Stimulated activated naive CD8-positive, alpha-beta T cell treated with anti-CD3 and anti-CD28 coated beads, Interleukin-15, amount 100 ng/mL, for 72 hours (primary cell): ENCODE results near the gene NEAT1.
A peak's percentile ranks its signal among the peaks of the same experiment; 100 is the strongest.

Experiments
- ATAC-seq: fragments of 150-1000 bp; cut with Tn5 transposase; 2 replicates; pipeline ENCODE4 v1.10.0; 2021; ENCODE audit warnings: mild to moderate bottlenecking, moderate library complexity
- DNase-seq, 2 donors: peaks; one replicate each; pipeline ENCODE4 v3.0.0; 2021 to 2022
- H3K27ac Mint-ChIP-seq, 2 donors: one replicate each; pipeline ENCODE4 v1.8.0; 2022; ENCODE audit warnings: mild to moderate bottlenecking in 2 of 2, mixed read lengths in 2 of 2, moderate library complexity in 2 of 2
- H3K27me3 Mint-ChIP-seq: one replicate; pipeline ENCODE4 v1.8.0; 2022; ENCODE audit warnings: mixed read lengths
- H3K4me1 Mint-ChIP-seq: one replicate; pipeline ENCODE4 v1.8.0; 2022; ENCODE audit warnings: mild to moderate bottlenecking, mixed read lengths
- H3K4me3 Mint-ChIP-seq, 2 donors: one replicate each; pipeline ENCODE4 v1.8.0; 2022; ENCODE audit warnings: mild to moderate bottlenecking in 2 of 2, mixed read lengths in 2 of 2, moderate library complexity in 1 of 2
- H3K9me3 Mint-ChIP-seq, 2 donors: one replicate each; pipeline ENCODE4 v1.8.0; 2022; ENCODE audit warnings: mixed read lengths in 2 of 2

The NEAT1 gene

DNA sequence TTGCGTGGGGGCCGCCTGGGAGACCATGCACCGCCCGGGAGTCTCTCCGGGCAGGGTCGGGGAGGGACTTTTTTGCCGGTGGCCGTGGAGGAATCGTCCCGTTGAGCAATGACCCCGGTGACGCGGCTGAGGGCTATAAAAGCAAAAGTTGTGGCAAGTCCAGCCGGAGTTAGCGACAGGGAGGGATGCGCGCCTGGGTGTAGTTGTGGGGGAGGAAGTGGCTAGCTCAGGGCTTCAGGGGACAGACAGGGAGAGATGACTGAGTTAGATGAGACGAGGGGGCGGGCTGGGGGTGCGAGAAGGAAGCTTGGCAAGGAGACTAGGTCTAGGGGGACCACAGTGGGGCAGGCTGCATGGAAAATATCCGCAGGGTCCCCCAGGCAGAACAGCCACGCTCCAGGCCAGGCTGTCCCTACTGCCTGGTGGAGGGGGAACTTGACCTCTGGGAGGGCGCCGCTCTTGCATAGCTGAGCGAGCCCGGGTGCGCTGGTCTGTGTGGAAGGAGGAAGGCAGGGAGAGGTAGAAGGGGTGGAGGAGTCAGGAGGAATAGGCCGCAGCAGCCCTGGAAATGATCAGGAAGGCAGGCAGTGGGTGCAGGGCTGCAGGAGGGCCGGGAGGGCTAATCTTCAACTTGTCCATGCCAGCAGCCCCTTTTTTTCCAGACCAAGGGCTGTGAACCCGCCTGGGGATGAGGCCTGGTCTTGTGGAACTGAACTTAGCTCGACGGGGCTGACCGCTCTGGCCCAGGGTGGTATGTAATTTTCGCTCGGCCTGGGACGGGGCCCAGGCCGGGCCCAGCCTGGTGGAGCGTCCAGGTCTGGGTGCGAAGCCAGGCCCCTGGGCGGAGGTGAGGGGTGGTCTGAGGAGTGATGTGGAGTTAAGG is at the start of gene NEAT1:
Gene NEAT1, plus strand, starts transcription at position 166 of the 883 bp plus-strand sequence.
- Mint-ChIP-seq H3K4me1 (peaks cover 77% of the 10 kb centered on the region), H3K9me3 (peaks cover 0 to 10% of the 10 kb centered on the region in 2 donors), H3K27me3 (peaks cover 7% of the 10 kb centered on the region), H3K4me3 (peak within 1 kb of the TSS; percentile 90 to 97), H3K27ac (peak within 1 kb of the TSS; percentile 99 to 100)
- ATAC-seq = peak; percentile 4
- DNase-seq = peak; percentile 97 to 98

DNA sequence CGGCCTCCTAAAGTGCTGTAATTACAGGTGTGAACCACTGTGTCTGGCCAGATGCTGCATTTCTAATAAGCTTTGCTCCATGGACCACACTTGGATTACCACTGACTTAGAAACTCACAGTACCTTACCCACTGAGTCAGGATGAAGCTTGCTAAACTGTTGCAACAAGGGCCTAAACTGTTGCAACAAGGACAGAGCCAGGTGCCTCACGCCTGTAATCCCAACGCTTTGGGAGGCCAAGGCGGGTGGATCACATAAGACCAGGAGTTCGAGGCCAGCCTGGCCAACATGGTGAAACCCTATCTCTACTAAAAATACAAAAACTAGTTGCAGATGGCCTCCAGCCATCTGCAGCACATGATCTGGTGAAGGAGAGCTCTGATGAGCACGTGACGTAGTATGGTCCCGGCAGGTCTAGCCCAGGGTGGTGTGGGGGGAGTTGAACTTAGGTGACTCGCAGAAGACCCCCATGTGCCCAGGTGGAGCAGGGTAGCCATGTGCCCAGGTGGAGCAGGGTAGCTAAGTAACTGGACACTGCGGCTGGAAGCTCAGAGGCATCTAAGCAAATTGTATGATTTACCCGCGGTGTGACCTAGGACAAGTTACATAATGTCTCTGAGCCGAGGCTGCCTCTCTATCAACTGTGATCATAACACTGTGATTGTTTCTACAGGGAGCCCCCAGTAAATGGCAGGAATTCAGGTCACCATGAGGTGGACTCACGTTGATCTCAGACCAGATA is 48.6 kb upstream of the NEAT1 start:
- DNase-seq (no peak), ATAC-seq (no peak)
- no peaks in the 10 kb centered on the region for H3K27me3 Mint-ChIP-seq
- H3K9me3 Mint-ChIP-seq = no peaks in the 10 kb centered on the region
- no peak overlapping the region for H3K4me3 Mint-ChIP-seq
- H3K4me1 Mint-ChIP-seq = peaks cover 10% of the 10 kb centered on the region
- peak overlapping the region in 1 of 2 donors; percentile 86 for H3K27ac Mint-ChIP-seq

DNA sequence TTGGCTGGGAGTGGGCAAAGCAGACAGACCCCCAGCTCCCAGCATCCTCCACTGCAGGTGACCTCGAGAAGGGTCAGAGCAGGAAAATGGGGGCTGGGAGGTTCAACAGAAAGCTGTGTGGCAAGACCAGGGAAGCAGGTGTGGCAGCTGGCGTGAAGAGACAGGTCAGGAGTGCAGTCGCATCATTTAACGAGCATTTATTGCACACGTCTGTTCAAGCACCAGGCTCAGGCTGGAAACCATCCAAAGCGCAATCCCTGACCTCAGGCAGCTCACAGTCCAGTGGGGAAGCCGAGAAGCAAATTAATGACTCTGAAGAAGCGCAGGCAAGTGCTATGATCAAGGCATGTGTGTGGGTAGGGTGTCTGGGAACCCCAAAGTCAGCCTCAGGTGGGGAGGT is 47.6 kb upstream of the NEAT1 start:
- DNase-seq = no peak
- no peak overlapping the region for H3K27ac Mint-ChIP-seq
- H3K27me3 Mint-ChIP-seq = no peaks in the 10 kb centered on the region
- ATAC-seq = no peak
- peaks cover 12% of the 10 kb centered on the region for H3K4me1 Mint-ChIP-seq
- no peaks in the 10 kb centered on the region for H3K9me3 Mint-ChIP-seq
- no peak overlapping the region for H3K4me3 Mint-ChIP-seq

DNA sequence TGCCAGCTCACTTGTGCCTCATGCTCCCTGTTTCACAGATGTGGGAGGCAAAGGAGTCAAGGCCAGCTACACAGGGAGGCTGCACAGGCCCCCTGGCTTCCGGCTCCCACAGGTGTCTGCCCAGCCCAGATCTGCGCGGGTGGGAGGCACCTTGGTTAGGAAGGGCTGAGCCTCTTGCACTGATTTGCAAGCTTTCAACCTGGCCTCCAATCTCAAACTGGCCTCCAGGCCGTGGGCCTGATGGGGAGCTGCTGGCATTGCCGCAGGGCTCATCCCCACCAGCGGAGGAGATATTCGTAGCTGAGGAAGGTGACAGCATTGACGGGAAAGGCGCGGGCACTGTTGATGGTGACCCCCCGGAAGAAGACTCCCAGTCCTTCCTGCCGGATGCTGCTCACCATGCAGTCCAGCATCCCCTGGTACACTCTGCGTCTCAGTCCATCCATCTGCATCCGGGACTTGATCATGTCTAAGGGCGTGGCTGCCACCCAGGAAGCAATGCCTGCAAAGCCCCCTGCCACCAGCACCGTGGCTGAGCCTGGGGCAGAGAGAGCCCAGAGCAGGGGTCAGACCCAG is 46.4 kb upstream of the NEAT1 start:
- no peak overlapping the region for H3K4me3 Mint-ChIP-seq
- H3K27me3 Mint-ChIP-seq = no peaks in the 10 kb centered on the region
- no peak for DNase-seq
- no peak for ATAC-seq
- peak overlapping the region in 1 of 2 donors; percentile 59 for H3K27ac Mint-ChIP-seq
- no peaks in the 10 kb centered on the region for H3K9me3 Mint-ChIP-seq
- H3K4me1 Mint-ChIP-seq = peaks cover 24% of the 10 kb centered on the region

DNA sequence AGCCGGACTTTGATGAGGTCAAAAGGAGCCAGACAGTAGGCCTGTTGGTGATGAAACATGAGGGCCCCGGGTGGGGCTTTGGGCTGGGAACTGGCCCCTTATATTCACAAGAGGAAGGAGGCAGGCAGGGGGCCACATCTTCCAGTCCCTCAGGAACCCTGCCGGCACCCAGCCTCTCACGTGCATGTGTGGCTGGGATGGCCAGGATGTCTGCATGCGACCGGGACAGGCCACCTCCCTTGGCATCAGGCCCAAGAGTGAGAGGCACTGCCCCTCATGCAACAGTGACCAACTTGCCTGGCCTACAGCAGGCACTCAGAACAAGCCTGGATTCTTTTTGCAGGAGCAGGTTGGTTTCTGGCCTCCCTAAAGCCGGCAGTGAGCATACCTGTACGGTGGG is 45.6 kb upstream of the NEAT1 start:
- no peaks in the 10 kb centered on the region for H3K9me3 Mint-ChIP-seq
- peaks cover 32% of the 10 kb centered on the region for H3K4me1 Mint-ChIP-seq
- no peaks in the 10 kb centered on the region for H3K27me3 Mint-ChIP-seq
- H3K27ac Mint-ChIP-seq = peak overlapping the region in 1 of 2 donors; percentile 38
- no peak for ATAC-seq
- no peak for DNase-seq
- H3K4me3 Mint-ChIP-seq = no peak overlapping the region

DNA sequence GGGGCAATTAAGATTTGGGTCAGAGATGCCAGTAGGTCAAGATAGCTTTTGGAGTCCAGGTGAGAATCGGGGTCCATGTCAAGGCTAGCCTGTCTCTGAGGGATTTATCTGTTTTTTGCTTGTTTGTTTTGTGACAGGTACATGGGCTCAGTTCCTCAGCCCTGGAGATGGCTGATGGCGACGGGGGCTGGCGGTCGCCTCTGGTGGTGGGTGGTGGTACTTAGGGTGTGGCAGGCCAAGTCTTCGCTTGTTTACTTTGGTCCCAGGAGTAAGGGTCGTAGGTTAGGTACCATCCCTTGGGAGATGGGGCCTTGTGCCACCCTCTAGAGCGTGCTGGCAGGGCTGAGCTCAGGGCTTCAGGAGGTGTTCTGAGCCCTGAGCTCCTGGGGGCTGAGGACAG is 44.8 kb upstream of the NEAT1 start:
- Mint-ChIP-seq H3K27me3 (no peaks in the 10 kb centered on the region), H3K4me3 (no peak overlapping the region), H3K27ac (peak overlapping the region in 1 of 2 donors; percentile 38), H3K4me1 (peaks cover 38% of the 10 kb centered on the region), H3K9me3 (no peaks in the 10 kb centered on the region)
- ATAC-seq = no peak
- DNase-seq = no peak

DNA sequence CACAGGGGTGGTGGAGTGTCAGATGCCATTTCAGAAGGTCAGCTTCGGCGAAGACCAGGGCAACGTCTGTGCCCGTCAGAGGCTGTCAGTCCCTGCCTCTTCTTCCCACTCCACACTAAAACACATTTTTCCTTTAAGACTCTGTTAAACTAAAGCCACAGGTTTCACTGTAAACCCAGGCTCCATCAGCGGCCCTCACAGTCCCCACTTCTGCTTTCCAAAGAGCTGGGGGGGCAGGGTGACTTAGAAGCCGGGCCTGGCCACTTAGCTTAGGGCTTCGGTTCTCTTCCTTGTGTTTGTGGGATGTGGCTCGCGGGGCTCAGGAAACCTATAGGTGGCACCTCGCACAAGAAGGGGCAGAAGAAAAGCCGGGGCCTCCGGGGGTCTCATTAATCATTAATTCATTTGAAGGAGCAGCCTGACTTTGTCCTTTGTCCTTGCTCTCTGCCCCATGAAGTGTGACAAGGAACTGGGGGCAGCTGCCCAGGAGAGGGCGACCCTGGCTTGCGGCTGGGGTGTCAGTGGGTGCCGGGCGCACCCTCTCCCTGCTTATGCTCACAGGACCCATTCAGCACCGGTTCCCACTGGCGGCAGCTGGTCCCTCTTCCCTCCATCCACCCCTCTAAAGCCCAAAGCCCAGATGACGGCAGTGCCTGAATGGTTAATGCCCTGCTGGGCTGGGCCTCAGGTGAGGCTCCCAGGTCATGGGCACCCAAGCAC is 44.2 kb upstream of the NEAT1 start:
- Mint-ChIP-seq H3K27ac (no peak overlapping the region), H3K27me3 (no peaks in the 10 kb centered on the region), H3K9me3 (no peaks in the 10 kb centered on the region), H3K4me1 (peaks cover 43% of the 10 kb centered on the region), H3K4me3 (no peak overlapping the region)
- no peak for ATAC-seq
- DNase-seq = no peak

DNA sequence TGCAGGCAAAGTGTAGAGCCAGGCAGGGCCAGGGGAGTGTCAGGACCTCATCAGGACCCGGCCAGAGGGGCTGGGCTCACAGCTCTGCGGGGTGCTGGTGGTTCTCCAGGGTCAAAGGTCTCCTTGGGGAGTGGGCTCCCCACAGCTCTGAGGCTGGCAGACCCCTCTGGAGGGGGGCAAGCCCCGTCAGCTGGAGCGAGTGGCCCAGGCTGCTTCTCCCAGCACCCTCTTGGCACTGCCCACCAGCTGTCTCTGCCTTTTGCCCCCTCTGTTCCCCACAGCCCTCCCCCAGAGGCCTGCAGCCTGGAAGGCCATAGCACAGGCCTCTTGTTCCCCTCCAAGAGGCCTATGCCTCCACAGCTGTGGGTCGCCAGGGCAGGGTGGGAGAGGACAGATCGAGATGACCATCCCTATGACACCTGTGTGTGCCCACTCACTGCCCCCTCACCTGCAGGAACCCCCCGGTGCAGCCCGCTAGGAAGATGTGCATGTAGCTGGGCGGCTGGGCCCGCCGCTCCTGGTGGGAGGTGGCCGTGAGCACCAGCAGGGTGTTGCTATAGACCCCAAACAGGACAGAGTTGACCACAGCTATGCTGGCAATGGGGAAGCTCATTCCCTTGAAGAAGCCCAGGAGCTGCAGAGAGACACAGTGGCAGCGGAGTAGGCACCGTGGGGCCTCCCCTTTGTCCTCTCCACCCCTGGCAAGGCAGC is 43.5 kb upstream of the NEAT1 start:
- ATAC-seq = no peak
- H3K27ac Mint-ChIP-seq = no peak overlapping the region
- no peak for DNase-seq
- no peak overlapping the region for H3K4me3 Mint-ChIP-seq
- H3K4me1 Mint-ChIP-seq = peaks cover 51% of the 10 kb centered on the region
- no peaks in the 10 kb centered on the region for H3K9me3 Mint-ChIP-seq
- H3K27me3 Mint-ChIP-seq = no peaks in the 10 kb centered on the region

DNA sequence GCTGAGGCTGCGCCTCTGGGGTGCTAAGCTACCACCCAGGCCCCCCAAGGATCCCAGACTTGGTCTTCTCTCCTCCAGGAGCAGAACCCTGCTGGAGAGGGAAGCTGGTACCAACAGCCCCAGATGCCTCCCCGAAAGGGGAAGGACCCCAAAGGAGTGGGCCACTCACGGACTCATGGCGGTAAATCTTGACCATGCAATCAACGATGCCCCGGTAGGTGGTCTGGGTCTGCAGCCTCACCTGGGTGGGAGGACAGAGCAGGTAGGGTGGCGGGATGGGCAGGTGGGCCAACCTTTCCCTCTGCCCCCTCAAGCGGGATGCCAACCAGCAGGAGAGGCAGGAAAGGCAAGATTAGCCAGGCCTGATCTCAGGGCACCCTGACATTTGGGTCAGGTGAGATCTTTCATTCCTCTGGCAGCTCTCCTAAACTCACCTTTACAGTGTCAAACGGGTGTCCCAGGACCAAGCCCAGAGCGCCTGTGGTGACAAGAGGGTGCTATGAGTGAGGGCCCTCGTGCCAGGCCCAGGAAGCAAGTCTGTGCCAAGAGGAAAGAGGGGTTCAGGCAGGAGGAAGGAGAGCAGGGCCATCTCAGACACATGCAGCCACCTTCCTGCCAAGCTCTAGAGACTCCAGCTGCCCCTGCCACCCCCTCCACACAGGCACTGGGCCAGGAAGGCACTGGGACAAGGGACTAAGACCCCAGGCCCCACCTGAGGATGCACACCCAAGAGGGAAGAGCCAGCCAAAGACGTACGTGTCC is 42.7 kb upstream of the NEAT1 start:
- H3K4me1 Mint-ChIP-seq = peaks cover 59% of the 10 kb centered on the region
- peak overlapping the region; percentile 37 to 39 for H3K4me3 Mint-ChIP-seq
- DNase-seq (no peak), ATAC-seq (no peak)
- no peak overlapping the region for H3K27ac Mint-ChIP-seq
- H3K27me3 Mint-ChIP-seq = no peaks in the 10 kb centered on the region
- H3K9me3 Mint-ChIP-seq = no peaks in the 10 kb centered on the region

DNA sequence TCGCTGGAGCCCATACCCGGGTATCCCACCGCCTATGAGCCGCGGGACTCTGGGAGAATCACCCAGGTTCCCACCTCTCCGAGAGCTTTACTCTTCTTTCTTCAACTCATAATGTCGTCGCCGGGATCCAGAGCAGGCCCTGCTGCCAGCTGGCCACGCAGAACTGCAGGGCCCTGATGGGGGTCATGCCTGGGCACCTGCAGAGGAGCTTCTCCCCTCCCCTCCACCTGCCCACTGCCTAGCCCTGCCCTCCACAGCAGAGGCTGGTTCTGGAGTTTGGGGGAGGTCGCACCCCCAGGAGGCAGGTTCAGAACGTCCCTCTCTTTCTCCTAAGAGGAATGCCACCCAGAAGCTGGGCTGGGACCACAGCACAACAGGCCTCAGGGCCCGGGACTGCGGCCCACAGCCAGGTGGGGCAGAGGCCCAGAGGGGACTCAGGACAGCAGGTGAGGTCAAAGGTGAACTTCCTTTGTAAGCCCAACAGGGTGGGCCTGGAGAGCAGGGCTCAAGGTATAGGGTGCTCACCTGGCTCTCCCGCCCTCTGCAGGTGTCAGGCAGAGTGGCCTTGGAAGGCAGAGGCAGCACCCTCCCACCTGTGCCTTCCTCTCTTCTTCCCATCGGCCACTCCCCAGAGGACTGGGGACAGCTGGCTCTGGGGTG is 42.0 kb upstream of the NEAT1 start:
- Mint-ChIP-seq H3K4me1 (peaks cover 66% of the 10 kb centered on the region), H3K4me3 (peak overlapping the region; percentile 84 to 91), H3K27ac (peak overlapping the region in 1 of 2 donors; percentile 20), H3K9me3 (no peaks in the 10 kb centered on the region), H3K27me3 (no peaks in the 10 kb centered on the region)
- DNase-seq (no peak), ATAC-seq (no peak)

DNA sequence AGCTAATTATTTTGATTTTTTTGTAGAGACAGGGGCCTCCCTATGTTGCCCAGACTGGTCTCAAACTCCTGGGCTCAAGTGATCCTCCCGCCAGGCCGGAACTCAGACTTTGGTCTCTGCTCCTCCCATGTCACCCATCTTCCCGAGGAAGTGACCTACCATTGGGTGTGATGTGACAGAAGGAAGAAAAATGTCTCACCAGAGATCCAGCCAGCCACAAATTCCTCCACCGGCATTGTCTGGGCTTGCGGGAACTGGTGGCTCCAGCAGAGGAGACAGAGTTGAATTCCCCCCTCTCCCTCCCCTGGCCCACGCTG is 40.9 kb upstream of the NEAT1 start:
- Mint-ChIP-seq H3K4me3 (peak overlapping the region; percentile 84 to 91), H3K4me1 (peaks cover 76% of the 10 kb centered on the region), H3K27ac (peak overlapping the region; percentile 91 to 92), H3K27me3 (no peaks in the 10 kb centered on the region), H3K9me3 (no peaks in the 10 kb centered on the region)
- DNase-seq (no peak), ATAC-seq (peak; percentile 0)

DNA sequence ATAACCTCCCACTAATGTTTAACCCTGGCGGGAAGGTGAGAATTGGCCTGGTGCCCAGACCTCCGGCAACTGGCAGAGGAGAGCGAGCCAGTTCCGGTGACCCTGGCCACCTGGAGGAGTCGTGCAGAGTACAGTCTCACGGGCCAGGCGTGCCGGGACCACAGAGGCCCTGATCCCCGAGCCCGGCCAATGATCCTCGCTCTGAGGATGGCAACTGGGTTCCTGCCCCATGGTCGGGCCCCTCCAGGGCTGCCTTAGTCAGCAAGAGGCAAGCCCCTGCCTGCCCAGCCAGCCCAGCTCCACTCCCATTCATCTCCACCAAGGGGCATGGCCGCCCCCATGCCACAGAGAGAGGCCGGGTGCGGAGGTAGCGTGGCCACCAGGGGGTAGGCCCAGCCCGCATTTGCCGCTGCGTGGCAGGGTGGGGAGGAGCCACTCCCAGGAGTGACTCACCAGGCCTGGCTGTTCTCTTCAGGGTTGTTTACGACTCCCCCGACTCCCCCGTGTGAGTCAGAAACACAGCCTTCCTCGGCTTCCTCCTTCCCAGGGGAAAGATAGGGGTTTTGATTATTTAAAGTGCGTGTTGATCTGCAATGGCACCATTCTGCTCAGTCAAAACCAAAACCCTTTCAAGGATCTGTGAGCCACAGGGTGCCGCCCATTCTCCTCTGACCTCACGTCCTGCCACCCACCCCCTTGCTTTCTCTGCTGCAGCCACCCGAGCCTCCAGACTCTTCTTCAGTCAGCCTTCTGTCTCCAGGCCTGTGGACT is 40.4 kb upstream of the NEAT1 start, which contains the start of gene SLC25A45:
Gene SLC25A45, minus strand, starts transcription at position 614 of the 771 bp plus-strand sequence. CDS start 695 bp downstream, outside the sequence.
- H3K9me3 Mint-ChIP-seq = no peaks in the 10 kb centered on the region
- H3K27ac Mint-ChIP-seq = peak within 1 kb of the TSS; percentile 91 to 92
- H3K27me3 Mint-ChIP-seq = no peaks in the 10 kb centered on the region
- peaks cover 80% of the 10 kb centered on the region for H3K4me1 Mint-ChIP-seq
- ATAC-seq (peak; percentile 91), DNase-seq (peak; percentile 95 to 98)
- H3K4me3 Mint-ChIP-seq = peak within 1 kb of the TSS; percentile 84 to 91

DNA sequence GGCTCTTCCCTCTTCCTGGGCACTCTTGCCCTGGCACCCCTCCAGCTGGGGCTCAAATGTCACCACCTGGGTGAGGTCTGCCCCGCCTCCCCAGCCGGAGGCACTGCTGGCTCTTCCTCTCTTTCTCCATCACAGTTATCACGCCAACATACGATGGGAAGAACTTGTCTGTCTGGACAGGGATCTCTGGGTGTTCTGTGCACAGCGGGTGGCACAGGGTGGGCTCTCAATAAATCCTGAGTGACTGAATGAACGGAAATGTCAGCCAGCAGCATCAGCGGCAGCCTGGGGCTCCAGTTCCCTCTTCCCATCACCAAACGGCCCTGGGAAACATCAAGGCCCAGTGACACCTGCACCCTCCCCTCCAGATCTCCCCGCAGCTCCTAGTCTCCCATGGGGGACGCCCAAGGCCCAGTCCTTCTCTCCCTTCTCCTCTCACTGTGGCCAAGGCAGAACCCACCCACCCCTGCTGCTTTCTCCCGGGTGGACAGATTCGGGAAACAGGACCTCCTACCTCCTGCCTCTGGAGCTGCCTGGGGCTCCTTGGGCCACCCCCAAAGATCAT is 39.7 kb upstream of the NEAT1 start:
- Mint-ChIP-seq H3K27me3 (no peaks in the 10 kb centered on the region), H3K27ac (peak overlapping the region; percentile 91 to 92), H3K4me3 (peak overlapping the region; percentile 84 to 91), H3K9me3 (no peaks in the 10 kb centered on the region), H3K4me1 (peaks cover 84% of the 10 kb centered on the region)
- no peak for DNase-seq
- no peak for ATAC-seq
